ENCODE measurements around the gene FDPS.
"Not testable (repeated sequence)": the region's sequence is repeated elsewhere in the genome, so short reads cannot be mapped to it uniquely, and the experiment has no call there.

Gene FDPS

DNA sequence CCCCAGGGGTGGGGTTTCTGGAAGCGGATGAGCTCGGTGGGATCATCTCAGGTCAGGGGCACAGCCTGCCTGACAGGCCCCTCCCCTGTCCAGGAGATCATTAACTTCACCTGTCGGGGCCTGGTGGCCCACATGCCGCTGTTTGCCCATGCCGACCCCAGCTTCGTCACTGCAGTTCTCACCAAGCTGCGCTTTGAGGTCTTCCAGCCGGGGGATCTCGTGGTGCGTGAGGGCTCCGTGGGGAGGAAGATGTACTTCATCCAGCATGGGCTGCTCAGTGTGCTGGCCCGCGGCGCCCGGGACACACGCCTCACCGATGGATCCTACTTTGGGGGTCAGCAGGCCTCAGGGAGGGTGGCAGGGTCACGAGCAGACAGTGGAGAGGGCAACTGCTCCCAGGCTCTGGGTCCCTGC lies 23.0 kb upstream of the FDPS start:
- DNase-seq (ENCODE audit: low spot score): no peak

DNA sequence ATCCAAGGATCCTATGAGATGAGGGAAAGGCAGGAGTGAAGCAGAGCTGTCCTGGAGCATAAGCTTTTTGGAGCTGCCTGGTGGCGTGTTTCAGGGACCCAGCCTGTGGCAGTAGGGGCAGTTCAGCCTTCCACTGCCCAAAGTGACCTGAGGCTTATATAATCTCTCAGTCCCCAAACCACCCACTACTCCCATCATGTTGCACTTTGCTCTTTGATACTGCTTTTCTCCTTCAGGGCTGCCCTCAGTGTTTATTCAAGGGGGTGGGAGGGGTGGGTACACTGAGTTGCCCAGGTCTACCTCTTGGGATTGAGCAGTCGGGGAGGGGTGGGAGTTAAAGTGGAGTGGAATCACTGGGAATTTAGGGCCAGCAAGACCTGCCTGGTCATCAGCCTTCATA lies 22.1 kb upstream of the FDPS start:
- DNase-seq (ENCODE audit: low spot score): no peak

DNA sequence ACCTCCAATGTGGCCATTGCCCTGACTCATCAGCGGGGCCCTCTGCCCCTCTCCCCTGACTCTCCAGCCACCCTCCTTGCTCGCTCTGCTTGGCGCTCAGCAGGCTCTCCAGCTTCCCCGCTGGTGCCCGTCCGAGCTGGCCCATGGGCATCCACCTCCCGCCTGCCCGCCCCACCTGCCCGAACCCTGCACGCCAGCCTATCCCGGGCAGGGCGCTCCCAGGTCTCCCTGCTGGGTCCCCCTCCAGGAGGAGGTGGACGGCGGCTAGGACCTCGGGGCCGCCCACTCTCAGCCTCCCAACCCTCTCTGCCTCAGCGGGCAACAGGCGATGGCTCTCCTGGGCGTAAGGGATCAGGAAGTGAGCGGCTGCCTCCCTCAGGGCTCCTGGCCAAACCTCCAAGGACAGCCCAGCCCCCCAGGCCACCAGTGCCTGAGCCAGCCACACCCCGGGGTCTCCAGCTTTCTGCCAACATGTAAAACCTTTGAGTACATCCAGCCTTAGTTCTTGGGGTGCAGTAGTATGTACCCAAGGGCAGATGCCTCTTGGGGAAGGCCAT lies 20.6 kb upstream of the FDPS start:
- no peak for DNase-seq (ENCODE audit: low spot score)

DNA sequence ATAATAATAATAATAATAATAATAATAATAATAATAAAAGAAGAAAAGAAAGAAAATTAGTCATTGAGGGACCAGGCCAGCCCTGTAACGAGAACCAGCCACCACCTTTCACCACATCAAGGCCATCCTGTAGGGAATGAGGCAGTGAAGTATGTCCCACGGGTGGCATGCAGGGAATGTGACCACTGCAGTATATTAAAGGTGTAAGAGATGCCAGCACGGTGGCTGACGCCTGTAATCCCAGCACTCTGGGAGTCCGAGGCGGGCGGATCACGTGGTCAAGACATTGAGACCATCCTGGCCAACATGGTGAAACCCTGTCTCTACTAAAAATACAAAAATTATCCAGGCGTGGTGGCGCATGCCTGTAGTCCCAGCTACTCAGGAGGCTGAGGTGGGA lies 17.7 kb upstream of the FDPS start:
- DNase-seq (ENCODE audit: low spot score): not testable (repeated sequence)

DNA sequence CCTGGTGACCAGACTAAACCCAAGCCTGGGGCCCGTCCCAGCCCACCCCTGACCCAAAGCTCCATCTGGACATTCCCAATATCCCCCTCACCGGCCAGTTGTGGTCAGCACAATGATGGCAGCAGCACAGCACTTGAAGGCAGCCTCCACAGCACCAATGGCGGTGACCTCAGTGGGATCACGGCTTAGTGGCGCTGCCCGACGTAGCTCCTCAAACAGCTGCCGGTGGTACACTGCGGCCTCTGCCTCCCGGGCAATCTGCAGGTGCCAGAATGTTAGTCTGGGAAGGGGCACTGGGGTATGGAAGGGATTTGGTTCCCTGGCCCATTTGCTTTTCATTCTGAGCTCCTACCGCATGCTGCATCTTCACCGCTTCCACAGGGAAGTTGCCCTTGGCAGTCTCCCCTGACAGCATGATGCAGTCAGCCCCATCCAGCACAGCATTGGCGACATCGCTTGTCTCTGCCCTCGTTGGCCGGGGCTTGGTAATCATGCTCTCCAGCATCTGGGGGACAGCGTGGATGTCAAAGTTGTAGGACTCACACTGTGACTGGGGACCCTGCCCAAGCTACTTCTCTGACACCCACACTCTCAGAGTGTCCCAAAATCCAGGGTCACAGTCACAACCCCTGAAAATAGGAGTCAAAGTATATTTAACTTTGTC lies 15.4 kb upstream of the FDPS start:
- no peak for DNase-seq (ENCODE audit: low spot score)

DNA sequence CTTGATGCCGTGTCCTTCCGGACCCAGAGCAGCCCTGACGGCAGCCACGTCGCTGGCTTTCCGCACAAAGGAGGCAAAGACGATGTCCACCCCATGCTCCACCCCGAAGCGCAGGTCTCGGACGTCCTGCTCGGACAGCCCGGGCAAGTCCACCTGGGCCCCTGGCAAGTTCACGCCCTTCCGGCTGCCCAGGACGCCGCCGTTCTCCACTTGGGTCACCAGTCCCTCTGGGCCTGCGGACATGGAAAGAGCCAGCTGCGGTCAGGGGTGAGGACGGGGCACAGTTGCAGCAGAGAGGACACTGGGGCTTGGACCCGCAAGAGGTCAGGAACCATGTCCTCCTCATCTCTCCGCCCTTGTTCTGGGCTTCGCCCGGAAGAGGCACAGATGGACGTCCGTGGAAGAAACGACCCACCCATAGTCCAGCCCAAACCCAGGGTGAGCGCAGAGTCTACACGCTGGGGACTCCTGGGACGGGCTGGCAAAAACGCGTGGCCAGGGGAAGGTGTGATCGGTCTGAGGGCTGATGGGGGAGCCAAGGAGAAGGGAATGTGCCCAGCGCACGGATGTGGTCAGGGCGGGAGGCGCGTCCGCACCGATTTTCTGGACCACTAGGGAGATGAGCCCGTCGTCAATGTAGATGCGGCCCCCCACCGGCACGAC lies 14.0 kb upstream of the FDPS start:
- no peak for DNase-seq (ENCODE audit: low spot score)

DNA sequence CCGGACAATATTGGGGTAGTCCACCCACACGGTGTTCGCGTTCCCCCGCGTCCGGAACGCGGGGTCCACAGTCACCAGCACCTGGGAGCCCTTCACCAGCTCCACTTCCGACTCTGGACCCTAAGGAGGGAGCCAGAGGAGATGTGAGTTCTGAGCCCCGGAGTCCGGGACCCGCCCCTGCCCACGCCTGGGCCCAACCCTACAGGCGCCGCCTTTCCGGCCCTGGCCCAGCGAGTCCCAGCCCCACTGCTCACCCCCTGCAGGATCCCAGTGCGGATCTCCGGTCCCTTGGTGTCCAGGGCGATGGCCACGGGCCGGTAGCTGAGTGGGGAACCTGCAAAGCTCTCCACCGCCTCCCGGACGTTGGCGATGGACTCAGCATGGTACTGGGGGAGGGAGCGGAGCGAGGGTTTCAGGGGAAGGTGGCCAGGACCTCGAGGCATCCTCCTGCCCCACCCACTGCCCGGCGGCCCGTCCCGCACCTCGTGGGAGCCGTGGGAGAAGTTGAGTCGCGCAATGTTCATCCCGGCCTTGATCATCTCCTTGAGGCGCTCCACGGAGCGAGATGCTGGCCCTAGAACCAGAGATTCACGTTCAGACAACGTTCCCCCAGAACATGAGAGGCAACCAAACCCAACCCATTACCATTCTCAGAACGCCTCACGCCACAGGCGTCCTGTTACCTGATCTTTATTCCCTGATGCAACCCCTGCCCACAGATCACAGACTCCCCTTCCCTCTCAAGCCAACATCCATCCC lies 13.3 kb upstream of the FDPS start:
- DNase-seq (ENCODE audit: low spot score): no peak

DNA sequence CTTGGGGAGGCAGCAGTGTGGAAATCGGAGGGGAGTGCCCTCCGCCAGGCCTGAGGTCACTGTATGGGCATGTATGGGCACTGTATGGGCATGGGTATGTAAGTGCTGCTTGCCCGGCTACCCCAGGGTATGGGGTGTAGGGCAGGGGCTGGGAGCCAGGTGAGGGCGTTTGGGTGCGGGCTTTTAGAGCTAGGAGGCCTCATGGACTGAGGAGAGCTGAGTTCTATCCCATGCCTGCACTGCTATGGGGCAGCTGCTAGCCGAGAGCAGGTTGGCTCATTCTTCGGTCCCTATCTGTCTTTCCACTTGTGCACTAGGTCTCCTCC lies 12.8 kb upstream of the FDPS start:
- DNase-seq (ENCODE audit: low spot score): no peak

DNA sequence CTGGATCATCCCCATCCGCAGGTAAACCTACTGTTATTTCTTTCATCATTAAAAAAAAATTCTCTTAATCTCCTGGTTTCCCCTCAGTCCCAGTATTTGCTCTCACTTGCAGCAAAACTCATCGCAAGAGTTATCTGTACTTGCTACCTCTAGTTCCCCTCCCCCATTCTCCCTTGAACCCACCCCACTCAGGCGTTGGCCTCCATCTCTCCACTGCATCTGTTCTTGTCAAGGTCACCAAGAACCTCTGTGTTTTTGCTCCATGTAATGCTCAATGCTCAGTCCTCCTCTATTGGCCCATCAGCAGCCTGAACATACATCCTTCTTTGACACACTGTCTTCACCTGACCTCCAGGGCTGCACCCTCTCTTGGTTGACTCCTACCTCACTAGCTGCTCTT lies 12.0 kb upstream of the FDPS start:
- DNase-seq (ENCODE audit: low spot score): no peak

DNA sequence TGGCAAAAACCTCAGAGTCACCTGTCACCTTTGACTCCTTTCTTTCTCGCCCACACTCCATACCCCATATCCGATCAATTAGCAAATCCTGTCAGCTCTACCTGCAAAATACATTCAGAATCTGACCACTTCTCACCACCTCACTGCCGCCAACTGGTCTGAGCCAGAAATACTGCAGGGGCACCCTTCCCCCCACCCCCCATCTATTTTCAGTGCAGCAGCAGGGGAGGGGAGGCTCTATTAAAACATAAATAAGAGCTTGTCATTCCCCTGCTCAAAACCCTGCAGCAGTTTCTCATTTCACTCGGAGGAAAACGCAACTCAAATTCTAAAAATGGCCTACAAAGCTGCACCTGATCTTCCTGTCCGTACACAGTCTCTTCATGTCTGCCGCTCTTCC lies 11.3 kb upstream of the FDPS start:
- no peak for DNase-seq (ENCODE audit: low spot score)

DNA sequence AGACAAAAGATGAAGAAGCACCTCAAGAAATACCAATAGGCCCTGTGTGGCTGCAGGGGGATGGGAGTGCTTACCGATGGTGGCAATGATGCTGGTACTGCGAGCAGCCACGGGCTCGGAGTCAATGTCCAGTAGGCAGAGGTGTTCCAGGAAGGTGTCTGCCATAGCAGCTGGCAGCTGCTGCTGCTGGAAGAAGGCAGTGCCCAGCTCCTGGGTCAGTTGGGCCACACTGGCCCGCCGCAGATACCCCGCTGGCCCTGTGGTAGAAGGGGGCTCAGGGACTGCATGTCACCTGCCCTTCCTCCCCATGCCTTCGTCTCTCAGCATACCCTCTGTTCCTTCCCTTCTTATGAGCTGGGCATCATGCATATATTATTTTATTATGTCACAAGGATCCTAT lies 8.6 kb upstream of the FDPS start:
- DNase-seq (ENCODE audit: low spot score): no peak

DNA sequence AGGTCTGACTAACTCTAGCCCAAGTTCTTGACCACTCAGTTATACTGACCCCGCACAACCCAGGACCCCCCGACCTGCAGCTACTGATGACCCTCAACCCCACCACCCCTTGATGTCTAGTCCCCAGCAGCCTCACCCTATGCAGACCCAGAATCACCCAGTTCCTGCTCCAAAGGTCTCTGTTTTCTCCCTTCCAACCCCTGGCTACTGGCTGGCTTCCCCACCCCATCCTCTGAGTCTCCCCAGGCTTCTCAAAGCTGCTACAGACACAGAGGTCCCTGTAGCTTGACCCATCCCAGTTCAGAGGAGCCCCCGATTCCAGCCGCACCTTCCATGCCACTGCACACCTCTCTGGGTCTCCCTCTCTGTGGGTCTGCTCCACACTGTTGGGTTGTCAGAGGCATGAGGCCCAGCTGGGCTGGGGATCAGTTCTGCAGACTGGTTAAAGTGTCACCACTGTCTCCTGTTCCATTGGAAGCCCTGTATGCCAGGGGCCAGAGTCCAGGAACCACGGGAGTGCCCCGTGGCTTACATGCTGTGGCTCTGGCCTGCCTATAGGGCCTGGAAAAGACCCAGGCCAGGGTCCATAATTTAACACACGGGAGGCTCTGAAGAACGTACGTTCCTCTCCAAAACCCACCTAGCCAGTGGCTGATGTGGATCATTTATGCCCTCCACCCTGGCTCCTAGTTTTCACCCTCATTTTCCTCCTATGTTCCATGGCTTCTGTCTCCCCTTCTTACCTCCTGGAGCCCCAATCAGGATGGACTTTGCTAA lies 7.9 kb upstream of the FDPS start:
- no peak for DNase-seq (ENCODE audit: low spot score)

DNA sequence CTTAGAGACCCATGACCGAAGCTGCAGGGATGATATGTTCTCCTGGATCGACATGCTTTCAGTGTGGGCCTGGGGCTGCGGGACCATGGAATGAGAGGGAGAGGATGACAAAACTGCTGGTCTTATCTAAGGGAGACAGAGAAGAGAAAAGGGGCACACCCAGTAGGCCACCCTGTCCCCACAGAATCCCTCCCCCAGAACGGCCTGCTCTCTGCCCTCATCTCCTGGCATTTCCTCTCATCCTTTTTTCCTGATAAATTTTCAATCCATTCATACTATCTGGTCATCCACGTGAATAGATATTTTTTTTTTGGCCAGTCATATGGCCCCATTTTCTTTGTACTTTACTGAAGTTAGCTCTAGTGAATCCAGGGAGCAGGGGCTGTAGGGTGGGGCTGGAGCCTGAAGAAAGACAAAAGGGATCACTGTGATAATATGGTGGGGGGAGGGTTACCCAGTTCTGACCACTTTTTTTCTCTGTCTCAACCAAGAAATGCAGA lies 7.3 kb upstream of the FDPS start, which contains the start of gene PKLR:
TSS of gene PKLR (minus strand) at position 97 of the 500 bp plus-strand sequence. CDS start at position 54, 43 bp downstream.
- no peak for DNase-seq (ENCODE audit: low spot score)

DNA sequence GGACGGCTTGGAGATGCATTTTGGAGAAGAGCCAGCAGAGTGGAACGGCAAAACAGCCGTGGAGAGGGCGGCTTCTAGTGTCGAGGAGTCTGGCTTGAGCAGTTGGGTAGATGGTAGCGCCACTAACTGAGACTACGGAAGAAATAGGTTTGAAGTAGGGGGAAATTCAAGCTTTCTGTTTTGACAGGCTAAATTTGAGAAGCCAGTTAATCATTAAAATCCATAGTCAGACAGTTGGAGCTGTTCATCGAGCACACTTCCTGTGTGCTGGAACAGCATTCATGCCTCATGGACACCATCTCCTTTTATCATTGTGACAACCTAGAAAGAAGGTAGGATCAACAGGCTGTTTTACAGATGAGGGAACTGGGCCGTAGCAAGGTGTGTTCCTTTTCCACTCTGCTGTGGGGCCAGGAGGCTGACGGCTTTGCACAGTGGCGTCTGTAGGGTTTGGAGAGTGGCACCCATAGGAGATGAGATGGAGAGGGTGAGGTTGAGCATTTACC lies 4.1 kb upstream of the FDPS start:
- DNase-seq (ENCODE audit: low spot score): no peak

DNA sequence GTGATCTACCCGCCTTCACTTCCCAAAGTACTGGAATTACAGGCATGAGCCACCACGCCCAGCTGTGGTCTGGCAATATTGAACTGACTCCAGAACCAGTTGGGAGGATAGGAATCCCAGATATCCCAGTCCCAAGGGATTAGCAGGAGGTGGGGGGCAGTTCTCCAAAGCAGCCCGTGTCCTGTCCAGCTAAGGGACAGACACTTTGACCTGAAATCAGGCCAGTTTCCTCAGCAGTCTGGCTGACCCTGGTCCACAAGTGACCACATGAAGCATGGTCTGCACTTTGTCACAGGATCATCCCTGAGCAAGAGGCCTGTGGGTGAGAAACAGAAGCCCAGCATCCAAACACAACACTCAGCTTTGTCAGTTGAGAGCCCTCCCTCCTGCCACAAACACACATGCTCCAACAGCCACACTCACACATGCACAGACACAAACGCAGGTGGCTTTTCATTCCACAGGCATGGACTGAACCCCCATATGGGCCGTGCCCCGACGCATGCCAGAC lies 2.7 kb upstream of the FDPS start:
- no peak for DNase-seq (ENCODE audit: low spot score)

DNA sequence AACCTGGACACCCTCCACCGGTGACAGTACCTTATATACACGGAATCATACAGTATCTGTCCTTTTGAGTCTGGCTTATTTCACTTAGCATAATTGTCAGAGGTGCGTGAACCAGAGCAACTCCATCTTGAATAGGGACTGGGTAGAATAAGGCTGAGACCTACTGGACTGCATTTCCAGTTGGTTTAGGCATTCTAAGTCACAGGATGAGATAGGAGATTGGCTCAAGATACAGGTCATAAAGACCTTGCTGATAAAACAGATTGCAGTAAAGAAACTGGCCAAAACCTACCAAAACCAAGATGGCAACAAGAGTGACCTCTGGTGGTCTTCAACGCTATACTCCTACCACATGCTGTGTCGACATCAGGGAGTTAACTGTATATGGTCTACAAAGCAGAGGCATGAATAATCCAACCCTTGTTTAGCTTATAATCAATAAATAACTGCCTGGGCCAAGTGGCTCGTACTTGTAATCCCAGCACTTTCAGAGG lies 1.4 kb upstream of the FDPS start:
- DNase-seq (ENCODE audit: low spot score): peak; percentile 81

DNA sequence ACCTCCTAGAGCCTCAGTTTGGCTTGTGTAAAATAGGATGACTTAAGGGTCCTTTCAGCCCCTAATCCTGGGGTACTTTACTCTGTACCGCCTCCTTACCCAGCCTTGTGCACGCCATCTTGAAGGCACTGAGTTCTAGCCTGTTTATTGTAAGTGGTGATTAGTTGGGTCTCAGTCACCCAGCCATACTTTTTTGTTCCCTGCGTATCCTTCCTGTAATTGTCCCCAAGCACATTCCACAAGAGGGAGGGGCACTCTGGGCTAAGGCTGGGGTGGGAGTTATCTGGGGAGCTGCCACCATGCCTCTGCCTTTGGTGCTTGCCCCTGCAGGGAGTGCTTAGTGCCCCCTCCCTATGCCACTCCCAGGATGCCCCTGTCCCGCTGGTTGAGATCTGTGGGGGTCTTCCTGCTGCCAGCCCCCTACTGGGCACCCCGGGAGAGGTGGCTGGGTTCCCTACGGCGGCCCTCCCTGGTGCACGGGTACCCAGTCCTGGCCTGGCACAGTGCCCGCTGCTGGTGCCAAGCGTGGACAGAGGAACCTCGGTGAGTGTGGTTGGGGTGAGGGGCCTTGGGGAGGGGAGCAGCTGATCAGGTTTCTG lies 856 bp downstream of the FDPS start:
- DNase-seq (ENCODE audit: low spot score): no peak

DNA sequence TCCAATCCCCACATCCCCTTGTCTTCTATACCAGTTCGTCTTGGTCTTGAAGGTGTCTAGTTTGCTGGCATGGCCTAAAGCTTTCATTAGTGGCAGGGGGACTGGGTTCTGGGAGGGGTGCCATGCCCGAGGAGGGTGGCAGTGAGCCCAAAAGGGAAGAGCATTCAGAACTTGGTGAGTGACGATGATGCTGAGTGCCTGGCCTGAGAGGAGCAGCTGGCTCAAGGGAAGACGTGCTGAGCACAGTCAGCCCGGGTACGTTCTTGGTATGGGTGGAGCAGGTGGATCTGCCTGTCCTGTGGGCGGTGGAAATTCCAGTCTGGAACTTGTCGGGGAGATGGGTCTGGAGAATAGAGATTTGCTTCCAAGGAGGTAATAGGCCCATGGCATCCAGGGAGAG lies 4.6 kb downstream of the FDPS start:
- no peak for DNase-seq (ENCODE audit: low spot score)

DNA sequence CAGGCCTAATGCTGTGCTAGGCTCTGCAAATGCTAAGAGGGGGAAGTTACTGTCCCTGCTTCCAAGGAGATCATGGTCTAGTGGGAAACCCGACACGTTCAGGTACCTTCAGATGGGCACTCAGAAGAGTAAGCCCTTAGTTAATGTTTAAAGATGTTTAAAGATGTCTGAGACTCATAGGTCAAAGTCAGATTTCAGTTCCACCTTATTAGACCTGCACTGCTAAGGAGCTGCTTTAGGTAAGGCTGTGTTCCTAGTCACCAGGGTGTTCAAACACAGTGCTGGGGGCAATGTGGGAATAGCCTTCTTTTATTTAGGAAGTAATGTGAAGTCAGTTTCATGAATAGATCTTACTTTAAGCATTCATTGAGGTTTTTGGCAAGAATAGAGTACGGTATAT lies 8.3 kb downstream of the FDPS start:
- no peak for DNase-seq (ENCODE audit: low spot score)

DNA sequence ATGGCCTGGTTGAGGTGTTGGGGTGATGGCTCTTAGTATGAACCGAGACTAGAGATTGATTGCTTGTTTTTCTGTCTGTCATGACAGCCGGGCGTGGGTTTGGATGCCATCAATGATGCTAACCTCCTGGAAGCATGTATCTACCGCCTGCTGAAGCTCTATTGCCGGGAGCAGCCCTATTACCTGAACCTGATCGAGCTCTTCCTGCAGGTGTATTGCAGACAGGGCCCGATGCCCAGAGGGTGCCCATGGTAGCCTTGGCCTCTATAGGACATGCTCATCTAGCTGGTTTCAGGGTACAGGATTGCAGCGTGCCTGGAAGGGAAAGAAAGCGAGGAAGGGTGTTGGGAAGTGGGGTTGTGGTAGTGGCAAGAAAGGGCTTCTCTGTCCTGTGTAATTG lies 9.4 kb downstream of the FDPS start:
- DNase-seq (ENCODE audit: low spot score): no peak

DNA sequence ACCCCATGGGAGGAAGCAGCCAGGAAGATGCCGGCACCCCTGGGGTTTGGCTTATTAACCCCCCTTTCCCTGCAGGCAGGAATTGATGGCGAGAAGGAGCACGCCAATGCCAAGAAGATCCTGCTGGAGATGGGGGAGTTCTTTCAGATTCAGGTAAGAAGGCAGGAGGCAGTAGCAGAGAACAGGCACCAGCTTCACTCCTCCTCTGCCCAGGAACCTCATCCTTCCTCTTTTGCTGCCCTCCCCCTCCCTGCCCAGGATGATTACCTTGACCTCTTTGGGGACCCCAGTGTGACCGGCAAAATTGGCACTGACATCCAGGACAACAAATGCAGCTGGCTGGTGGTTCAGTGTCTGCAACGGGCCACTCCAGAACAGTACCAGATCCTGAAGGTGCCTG lies 10.9 kb downstream of the FDPS start:
- DNase-seq (ENCODE audit: low spot score): no peak
